ENCODE results near the gene PCDHGB5.
"Not testable (repeated sequence)": the region's sequence is repeated elsewhere in the genome, so short reads cannot be mapped to it uniquely, and the experiment has no call there.

PCDHGB5 gene

GRCh38 chr5:141402553-141403243 lies 5.0 kb downstream of the PCDHGB5 start, which contains the start of gene PCDHGA9:
Gene PCDHGA9 (plus strand): TSS chr5:141402778. CDS start chr5:141402953, 175 bp downstream.
- TF ChIP-seq EZH2phosphoT487 (conservative IDR thresholded peaks at IDR 0.05; ENCODE audit: low read length) (no peak), CTCF (IDR thresholded peaks at IDR 0.05; ENCODE audit: insufficient read depth, low read length, poor library complexity, severe bottlenecking) (no peak)
- H2AFZ ChIP-seq (ENCODE audit: low read depth, low read length, severe bottlenecking) = no peak within 1 kb of the TSS
- peaks cover 22% of the 10 kb centered on the region for H3K36me3 ChIP-seq (ENCODE audit: low read length)
- no peaks in the 10 kb centered on the region; the same call in 1 of the 2 replicates for H3K79me2 ChIP-seq (ENCODE audit: insufficient read depth, low read length)
- no peak within 1 kb of the TSS for H3K4me3 ChIP-seq (ENCODE audit: insufficient read depth, low read length, poor library complexity, severe bottlenecking)
- no peak within 1 kb of the TSS for H3K9ac ChIP-seq (ENCODE audit: low read length)
- no peak within 1 kb of the TSS for H3K27ac ChIP-seq (ENCODE audit: low read depth, low read length)
- H4K20me1 ChIP-seq (ENCODE audit: low read depth, low read length) = no peaks in the 10 kb centered on the region
- H3F3A ChIP-seq (ENCODE audit: insufficient read depth) = no peaks in the 10 kb centered on the region
- no peaks in the 10 kb centered on the region for H3K9me2 ChIP-seq (replicated peaks; ENCODE audit: insufficient read depth, low read length)
- H3K9me3 ChIP-seq (ENCODE audit: insufficient read depth, low read length) = peaks cover 32% of the 10 kb centered on the region; the same call in 1 of the 2 replicates
- no peak within 1 kb of the TSS for H3K4me2 ChIP-seq (ENCODE audit: low read depth, low read length, poor library complexity, severe bottlenecking)
- H3K27me3 ChIP-seq (ENCODE audit: low read length) = no peaks in the 10 kb centered on the region

DNA sequence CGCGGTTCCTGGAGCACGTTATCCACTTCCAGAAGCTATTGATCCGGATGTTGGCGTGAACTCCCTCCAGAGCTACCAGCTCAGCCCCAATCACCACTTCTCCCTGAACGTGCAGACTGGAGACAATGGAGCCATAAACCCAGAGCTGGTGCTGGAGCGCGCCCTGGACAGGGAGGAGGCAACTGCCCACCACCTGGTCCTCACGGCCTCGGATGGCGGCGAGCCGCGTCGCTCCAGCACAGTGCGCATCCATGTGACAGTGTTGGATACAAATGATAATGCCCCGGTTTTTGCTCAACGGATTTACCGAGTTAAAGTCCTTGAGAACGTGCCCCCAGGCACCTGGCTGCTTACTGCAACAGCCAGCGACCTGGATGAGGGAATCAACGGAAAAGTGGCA lies 5.6 kb downstream of the PCDHGB5 start:
- peaks cover 37% of the 10 kb centered on the region; the same call in 1 of the 2 replicates for H3K9me3 ChIP-seq (ENCODE audit: insufficient read depth, low read length)

DNA sequence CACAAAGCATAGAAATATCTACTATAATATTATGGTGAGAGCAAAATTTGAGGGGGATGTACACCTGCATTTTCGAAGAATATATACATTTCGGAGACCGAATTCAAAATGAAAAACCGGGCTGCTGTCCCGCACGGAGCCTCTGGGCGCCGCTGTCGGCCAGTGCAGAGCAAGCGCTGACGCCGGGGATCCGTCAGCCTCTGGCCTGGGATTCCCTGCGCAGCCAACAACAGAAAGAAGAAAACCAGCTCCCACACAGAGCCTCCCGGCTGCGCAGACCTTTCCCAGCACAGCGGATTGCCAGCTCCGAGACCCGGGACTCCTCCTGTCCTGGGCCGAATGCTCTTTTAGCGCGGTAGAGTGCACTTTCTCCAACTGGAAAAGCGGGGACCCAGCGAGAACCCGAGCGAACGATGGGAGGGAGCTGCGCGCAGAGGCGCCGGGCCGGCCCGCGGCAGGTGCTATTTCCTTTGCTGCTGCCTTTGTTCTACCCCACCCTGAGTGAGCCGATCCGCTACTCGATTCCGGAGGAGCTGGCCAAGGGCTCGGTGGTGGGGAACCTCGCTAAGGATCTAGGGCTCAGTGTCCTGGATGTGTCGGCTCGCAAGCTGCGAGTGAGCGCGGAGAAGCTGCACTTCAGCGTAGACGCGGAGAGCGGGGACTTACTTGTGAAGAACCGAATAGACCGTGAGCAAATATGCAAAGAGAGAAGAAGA lies 10.2 kb downstream of the PCDHGB5 start, which contains the start of gene PCDHGB6:
TSS of gene PCDHGB6 (plus strand) at position 232 of the 716 bp plus-strand sequence. CDS start at position 414, 182 bp downstream.
- Histone ChIP-seq H3K36me3 (ENCODE audit: low read length) (peaks cover 12% of the 10 kb centered on the region), H3K9me3 (ENCODE audit: insufficient read depth, low read length) (peaks cover 23% of the 10 kb centered on the region; the same call in 1 of the 2 replicates)
- H3K4me2 ChIP-seq (ENCODE audit: low read depth, low read length, poor library complexity, severe bottlenecking); H3K27me3 ChIP-seq (ENCODE audit: low read length); H3K4me3 ChIP-seq (ENCODE audit: insufficient read depth, low read length, poor library complexity, severe bottlenecking); H3F3A ChIP-seq (ENCODE audit: insufficient read depth); H3K9ac ChIP-seq (ENCODE audit: low read length); H3K9me2 ChIP-seq (replicated peaks; ENCODE audit: insufficient read depth, low read length); H2AFZ ChIP-seq (ENCODE audit: low read depth, low read length, severe bottlenecking); H3K27ac ChIP-seq (ENCODE audit: low read depth, low read length); H4K20me1 ChIP-seq (ENCODE audit: low read depth, low read length); H3K79me2 ChIP-seq (ENCODE audit: insufficient read depth, low read length): not testable (repeated sequence)

More for the DNA sequence above, 5.6 kb downstream of the PCDHGB5 start:
- Histone ChIP-seq H3K9ac (ENCODE audit: low read length) (no peak overlapping the region), H3K27ac (ENCODE audit: low read depth, low read length) (no peak overlapping the region), H3K27me3 (ENCODE audit: low read length) (no peaks in the 10 kb centered on the region), H3K36me3 (ENCODE audit: low read length) (peaks cover 22% of the 10 kb centered on the region), H3K9me2 (replicated peaks; ENCODE audit: insufficient read depth, low read length) (no peaks in the 10 kb centered on the region), H3F3A (ENCODE audit: insufficient read depth) (no peaks in the 10 kb centered on the region), H3K4me2 (ENCODE audit: low read depth, low read length, poor library complexity, severe bottlenecking) (no peak overlapping the region), H2AFZ (ENCODE audit: low read depth, low read length, severe bottlenecking) (no peak overlapping the region), H3K79me2 (ENCODE audit: insufficient read depth, low read length) (no peaks in the 10 kb centered on the region; the same call in 1 of the 2 replicates), H4K20me1 (ENCODE audit: low read depth, low read length) (no peaks in the 10 kb centered on the region), H3K4me3 (ENCODE audit: insufficient read depth, low read length, poor library complexity, severe bottlenecking) (no peak overlapping the region)
- TF ChIP-seq CTCF (IDR thresholded peaks at IDR 0.05; ENCODE audit: insufficient read depth, low read length, poor library complexity, severe bottlenecking) (no peak), EZH2phosphoT487 (conservative IDR thresholded peaks at IDR 0.05; ENCODE audit: low read length) (no peak)
